Measurements from ENCODE around the gene ZG16B. TPM values are rescaled to one million over a fixed set of nuclear protein-coding genes. Genes with fewer than 3 reads are reported as not detected.

Gene ZG16B
- total RNA-seq, 1 donor from 2014 or later: 1,549 TPM

DNA sequence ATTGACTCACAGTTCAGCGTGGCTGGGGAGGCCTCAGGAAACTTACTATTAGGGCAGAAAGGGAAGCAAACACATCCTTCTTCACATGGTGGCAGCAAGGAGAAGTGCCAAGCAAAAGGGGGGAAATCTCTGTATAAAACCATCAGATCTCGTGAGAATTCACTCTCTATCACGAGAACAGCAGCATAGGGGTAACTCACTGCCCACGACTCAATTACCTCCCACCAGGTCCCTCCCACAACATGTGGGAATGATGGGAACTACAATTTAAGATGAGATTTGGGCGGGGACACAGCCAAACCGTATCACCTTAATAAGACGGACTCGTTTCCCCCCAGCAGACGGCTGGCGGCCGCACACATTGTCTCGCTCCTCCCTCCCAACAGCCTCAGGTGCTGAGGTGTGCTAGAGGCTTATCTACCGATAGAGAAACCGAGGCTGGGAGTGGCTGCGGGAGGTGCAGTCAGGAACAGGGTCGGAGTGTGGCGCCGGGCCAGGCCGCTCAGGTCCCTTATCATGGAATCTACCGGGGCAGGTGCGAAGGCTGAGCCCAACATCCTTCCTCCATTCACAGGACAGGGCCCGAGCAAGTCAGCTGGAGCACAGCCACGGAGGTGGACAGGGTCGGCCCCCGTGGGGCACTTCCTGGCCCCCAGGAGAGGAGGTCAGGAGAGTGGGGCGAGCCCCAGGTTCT is 4.9 kb upstream of the ZG16B start:
- DNase-seq: no peak

DNA sequence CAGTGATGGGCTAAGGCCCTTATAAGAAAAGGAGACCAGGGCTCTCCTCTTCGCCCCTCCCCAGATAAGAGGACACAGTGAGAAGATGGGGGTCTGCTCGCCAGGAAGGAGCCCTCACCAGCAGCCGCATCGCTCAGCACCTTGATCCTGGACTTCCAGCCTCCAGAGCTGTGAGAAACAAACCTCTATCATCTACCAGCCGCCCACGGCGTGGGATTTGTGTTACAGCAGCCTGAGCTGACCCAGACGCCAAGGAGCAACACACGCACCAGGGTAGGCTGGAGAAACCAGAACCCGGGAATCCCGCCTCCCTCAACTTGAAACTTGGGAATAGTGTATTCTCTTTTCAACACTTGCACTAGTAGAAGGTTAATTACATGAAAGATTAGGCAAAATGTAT is 4.2 kb upstream of the ZG16B start:
- no peak for DNase-seq

DNA sequence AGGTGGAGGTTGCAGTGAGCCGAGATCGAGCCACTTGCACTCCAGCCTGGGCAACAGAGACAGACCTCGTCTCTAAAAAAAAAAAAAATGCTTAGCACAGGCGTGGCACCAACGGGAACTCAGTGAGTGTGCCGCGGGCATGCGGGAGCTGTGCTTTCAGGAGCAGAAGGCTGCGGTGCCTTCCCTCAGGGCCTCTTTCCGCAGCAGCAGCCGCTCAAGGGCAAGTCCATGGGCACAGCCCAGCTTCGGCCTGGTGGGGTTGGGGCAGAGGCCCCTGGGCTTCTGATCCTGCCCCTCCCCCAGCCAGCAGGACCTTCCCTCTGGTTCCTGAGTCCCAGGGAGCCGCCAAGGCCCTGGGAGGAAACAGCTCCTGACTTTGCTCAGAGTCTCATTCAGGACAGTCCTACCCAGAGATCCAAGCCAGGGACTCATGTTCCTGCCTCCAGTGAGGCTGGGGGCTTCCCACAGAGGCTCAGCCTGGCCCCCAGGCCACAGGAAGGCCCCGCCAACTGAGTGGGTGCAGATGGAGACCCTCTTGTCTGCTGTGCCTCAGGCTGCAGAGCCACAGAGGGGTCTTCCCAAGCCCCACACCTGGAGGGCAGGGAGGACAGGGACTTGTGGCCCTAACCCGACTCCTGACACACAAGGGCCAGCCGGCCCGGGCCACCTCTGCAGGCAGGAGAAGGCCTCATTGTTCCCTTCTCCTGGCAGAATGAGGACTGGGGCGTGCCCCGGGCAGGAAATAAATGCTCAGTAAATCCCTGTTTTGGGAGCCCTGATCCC is 3.3 kb upstream of the ZG16B start:
- DNase-seq: no peak

DNA sequence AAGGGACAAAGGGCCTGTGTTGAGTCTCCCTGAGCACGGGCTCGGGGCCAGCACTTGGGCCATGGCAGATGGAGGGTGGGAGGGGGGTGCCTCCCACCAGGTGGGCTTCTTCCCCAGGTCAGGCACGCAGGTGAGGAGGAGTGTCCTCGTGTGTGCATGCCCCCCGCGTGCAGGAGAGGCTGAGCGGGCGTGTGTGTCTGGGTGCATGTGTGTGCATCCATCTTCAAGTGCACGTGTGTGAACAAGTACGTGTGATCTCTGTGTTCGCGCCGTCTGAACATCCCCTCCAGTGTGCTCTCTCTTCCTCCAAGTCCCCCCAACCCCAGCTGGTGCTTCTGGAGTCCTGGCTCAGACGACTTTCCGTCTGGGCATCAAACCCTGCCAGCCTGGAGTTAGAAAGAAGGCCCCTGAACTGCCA is 2.7 kb upstream of the ZG16B start:
- no peak for DNase-seq

DNA sequence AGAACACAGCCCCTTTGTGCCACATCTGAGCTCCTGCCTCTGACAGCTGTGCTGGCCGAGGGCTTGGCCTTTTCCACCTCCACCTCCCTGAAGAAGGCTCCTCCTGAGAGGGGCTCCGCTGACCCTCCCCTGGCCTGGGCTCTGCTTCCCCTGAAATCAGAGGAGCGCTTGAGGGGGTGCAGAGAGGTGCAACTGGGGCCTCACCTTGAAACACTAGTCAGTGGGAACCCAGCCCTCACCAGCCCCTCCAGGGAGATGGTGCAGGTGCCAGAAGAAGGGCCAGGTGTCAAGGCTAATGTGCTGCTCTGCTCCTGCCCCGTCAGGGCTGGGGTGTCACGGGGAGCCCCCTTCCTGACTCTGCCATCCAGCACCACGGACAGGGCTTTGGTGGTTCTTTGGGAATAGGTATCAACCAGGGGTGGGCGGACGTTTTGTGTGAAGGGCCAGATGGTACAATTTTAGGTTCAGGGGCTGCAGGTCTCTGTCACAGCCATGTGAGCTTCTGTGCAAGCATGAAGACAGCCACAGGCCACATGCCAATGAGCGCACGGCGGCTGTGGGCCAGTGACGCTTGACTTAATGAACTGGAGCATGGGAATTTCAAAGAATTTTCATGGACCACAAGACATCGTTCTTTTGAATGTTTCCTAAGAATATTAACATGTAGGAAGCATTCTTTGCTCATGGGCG is 2.1 kb upstream of the ZG16B start:
- DNase-seq: no peak

DNA sequence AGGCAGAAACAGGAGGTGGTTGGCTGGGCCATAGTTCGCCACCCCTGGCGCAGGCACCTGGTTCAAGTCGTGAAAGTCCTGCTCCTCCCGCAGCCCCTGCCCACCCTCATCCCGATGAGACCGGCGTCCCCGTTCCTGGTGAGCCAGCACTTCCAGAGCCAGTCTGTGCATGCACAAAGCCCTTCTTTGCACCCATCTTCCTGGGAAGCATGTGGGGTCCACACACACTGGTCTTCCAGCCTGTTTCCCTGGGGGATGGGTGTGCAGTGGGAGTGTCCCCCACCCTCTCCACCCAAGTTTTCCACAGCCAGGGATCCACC is 1.6 kb upstream of the ZG16B start:
- DNase-seq: no peak

DNA sequence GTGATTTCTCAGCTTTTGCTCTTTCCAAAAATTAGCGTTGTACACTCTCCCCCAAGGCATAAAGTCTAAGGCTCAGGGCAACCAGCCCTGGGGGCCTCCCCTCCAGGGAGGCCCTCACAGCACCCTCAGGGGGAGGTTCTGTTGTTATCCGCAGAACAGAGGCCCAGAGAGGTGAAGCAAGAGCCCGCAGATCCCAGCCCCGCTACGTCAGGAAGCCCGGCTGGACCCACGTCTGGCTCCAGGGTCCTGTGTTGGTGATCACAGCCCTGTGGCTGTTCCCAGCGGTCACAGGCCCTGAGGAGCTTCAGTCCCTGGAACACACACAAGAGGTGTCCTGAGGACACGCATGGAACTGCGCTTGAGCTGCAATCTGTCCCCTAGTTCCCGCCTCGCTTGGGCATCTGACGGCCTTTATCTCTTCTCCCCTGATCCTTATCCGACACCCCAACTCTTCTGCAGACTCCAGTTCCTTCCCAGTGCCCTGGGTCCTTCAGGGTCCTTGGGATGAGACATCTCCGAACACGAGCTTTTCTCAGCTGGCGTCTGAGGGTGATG is 1.1 kb upstream of the ZG16B start:
- DNase-seq: no peak

DNA sequence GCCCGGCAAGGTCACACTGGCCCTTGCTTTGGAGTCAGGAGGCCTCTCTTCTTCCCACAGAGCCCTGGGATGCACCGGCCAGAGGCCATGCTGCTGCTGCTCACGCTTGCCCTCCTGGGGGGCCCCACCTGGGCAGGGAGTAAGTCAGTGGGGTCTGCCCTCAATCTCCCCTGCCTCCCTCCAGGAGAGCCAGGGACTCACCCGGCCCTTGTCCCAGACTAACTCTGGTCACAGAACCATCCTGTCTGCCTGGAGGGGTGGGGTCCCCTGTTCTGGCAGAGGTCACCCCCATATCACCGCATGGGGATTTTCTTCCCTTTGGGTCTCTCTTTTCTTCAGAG is 222 bp downstream of the ZG16B start:
- no peak for DNase-seq

DNA sequence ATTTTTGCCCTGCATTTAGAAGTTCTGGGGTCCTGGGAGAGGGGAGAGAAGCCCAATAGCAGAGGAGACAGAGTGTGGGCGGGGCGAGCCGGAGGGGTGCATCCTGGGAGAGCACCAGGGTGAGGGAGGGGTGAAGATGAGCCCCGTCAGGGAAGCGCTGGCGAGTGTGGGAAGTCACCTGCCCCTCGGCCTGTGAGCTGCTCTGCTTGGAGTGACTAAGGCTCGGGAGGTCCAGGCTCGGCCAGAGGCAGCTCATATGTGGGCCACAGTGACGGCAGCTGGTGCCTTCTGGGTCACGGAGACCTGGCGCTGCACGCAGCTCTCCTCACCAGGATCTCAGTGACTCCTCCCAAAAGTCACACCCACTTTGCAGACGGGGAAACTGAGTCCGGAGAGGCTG is 1.1 kb downstream of the ZG16B start:
- DNase-seq: no peak

GRCh38 chr16:2833776-2834175 is 3.7 kb downstream of the ZG16B start:
- DNase-seq: no peak

- no peak for DNase-seq
These were observed 4.9 kb downstream of the ZG16B start for GRCh38 chr16:2834968-2835367.

DNA sequence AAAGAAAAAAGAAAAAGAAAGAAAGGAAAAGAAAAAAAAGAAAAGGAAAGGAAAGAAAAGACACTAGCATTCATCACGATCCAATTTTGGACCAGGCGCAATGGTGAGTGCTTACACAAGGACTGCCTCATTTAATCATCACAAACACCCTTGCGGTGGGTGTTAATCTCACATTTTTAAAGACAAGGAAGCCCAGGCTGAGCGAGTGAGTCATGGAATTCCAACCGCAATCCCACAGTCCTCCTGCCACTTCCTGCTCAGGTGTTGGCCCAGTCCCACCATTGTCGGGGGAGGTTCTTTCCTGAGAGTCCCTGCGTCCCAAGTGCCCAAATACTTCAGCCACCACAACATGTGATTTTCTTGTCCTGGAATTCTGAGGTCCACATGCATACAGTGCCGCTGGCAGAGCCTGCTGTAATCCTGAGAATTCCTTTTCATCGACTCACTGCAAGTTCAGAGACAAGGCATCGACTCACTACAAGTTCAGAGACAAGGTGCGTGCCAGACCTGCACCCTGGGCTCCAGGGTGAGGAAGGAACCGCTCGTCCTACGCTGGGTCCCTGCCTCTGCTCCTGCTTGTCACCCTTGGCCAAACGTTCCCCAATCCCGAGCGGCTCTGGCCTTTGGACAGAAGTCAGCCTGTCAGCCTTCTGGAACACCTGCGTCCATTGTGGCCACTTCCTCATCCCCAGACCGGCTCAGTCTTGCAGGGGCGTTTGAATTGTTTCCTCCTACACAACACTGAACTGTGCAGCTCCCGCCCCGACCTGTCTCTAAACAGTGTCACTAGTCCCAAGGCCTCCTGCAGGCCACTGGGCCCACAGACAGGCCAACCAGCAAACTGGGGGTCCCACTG is 5.8 kb downstream of the ZG16B start:
- no peak for DNase-seq

DNA sequence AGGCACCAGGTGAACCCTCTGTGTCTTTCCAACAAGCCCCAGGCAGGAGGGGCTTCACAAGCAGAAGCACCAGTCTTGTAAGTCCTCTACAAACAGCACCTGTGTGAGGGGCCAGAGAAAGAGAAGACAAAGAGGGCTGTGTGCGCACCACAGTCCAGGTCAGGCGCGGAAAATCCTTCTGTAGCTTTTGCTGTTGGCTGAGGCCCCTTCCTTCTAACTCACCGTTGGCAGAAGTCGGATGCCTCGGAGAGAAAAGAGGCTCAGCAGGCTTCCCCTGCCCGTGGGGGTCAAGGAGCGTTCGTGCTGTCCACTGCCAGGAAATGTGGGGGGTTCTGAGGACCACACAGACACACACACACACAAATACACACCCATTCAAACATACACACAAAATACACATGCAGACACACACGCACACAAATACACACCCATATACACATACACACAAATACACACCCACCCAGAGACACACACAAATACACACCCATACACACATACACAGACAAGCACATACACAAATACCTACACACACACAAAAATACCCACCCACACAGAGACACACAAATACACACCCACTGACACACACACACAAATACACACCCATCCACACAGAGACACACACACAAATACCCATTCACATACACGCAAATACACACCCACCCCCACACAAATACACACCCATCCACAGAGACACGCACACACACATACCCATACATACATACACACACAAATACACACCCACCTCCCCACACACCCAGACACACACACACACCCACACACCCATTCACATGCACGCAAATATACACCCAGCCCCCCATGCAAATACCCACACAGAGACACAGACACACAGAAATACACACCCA is 6.8 kb downstream of the ZG16B start:
- DNase-seq: no peak

GRCh38 chr16:2838928-2839327 is 8.8 kb downstream of the ZG16B start:
- peak; percentile 70 for DNase-seq

DNA sequence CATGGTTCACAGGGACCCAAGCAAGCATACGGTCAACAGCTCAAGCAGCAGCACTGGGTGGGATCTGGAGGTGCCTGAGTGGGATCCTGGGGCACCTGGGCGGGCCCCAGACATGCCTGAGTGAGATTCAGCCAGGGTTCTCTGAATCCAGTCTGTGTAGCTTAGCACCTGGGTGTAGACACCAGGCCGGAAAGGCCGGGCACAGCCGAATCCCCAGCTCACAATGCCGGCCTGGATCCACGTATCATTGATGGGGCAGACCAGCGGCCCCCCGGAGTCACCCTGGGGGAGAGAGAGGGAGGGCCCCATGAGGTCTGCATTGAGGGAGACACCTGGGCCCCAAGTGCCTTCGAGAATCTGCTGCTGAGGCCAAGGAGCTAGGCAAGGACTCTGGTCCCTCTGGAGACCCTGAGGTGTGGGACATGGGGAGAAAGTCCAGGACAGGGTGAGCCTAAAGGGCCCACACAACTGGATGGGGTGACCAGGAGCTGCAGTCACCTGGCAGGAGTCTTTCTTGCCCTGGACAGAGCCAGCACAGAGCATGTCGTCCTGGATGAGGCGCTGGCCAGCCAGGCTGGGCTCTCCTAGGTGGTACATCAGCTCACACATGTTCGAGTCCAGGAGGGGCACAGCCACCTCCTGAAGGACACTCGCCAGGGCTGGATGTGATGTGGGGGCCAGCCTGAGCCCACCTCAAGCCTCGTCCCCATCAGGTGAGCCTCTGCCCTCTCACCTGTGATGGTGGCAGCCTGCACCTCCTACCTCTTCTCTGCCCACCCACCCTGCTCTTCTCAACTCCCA is 9.7 kb downstream of the ZG16B start:
- no peak for DNase-seq

GRCh38 chr16:2840914-2841313 is 10.8 kb downstream of the ZG16B start:
- DNase-seq: no peak

DNA sequence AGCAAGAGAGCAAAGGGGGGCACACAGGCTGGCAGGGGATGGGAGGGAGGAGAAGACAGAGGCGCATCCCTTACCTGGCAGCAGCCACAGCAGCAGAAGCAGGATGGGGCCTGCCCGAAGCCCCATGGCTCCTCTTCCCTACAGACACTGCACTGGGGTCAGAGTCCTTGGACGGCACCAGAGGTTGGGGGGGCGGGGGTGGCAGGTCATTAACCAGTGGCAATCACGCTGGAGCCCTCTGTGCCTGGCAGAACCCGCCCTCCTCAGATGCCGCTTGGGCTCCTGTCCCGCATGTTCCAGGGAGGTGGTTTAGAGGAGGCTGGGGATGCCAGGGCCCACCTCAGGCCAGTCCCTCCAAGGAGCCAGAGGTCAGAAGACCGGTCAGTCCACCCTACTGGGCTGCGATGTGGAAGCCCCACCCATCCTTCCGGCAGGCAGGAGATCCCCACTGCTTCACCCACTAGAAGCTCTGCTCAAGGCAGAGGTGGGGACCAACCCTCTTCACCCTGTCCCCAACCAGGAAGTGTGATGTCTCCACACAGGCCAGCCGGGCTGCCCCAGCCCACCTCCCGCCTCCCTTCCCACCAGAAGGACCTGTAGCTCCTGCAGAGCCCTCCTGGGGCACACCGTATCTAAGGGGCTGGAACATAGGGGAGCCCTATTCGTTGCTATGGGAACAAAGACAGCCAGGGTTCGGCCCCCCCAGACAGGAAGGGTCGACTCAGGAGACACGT is 11.7 kb downstream of the ZG16B start:
- no peak for DNase-seq

DNA sequence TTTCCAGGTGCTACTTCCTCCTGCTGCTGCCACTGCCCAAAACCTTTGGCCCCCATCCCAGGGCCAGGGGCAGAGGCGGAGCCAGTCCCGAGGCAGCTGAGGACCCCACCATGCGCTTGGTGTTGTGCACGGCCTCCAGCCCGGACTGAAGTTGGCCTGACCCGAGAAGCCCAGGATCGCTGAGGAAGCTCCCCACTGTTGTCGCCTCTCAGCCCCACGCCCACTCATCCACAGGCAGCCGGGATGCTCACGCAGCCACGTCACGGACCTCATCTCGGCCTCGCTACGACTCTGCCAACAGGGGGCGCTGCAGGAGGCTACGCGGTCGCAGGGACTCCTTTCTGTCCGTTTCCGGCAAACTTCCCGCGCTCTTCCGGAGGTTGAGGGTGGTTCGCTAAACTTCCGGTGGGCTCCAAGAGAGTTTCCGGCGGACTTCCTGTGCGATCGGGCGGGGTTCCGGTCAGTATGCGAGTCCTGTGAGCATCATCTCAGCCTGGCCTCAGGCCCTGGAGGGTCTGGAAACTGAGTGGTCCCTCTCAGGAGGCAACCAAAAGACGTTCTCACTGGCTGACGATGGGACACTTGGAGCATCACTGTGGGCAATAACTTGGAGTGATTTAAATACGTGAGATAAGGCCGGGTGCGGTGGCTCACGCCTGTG is 12.4 kb downstream of the ZG16B start:
- peak; percentile 35 for DNase-seq

- DNase-seq: no peak
These were observed 13.4 kb downstream of the ZG16B start for GRCh38 chr16:2843526-2843925.

Data from tongue (tissue), 2 donors.